Upper lobe of left lung (tissue), 6 donors: Measurements from ENCODE around the gene RHBDL1. TPM values are rescaled to one million over a fixed set of nuclear protein-coding genes. Genes with fewer than 3 reads are reported as not detected.

ENCODE experiments used
- ATAC-seq, 2 donors: fragments of 200-7000 bp; cut with Tn5 transposase; one replicate each; pipeline ENCODE4 v1.9.1; 2022; ENCODE audit warnings: mild to moderate bottlenecking in 2 of 2, moderate library complexity in 2 of 2; ENCODE audit not compliant: low FRiP score in 2 of 2
- DNase-seq, 2 donors: peaks; one replicate each; pipeline ENCODE4 v3.0.0-alpha.2; 2019 to 2020
- H3K27ac ChIP-seq, 4 donors: fragments of 200-600 bp; sonication (generic); one replicate each; pipeline ENCODE4 v1.5.1; 2016 to 2019
- H3K27me3 ChIP-seq, 4 donors: fragments of 200-600 bp; sonication (generic); one replicate each; pipeline ENCODE4 v1.5.1; 2017 to 2019
- H3K36me3 ChIP-seq, 4 donors: fragments of 200-600 bp; sonication (generic); one replicate each; pipeline ENCODE4 v1.5.1; 2016 to 2019
- H3K4me1 ChIP-seq, 4 donors: fragments of 200-600 bp; sonication (generic); one replicate each; pipeline ENCODE4 v1.5.1; 2018 to 2019
- H3K4me3 ChIP-seq, 4 donors: fragments of 200-600 bp; sonication (generic); one replicate each; pipeline ENCODE4 v1.5.1; 2017 to 2019; ENCODE audit warnings: mild to moderate bottlenecking in 2 of 4, moderate library complexity in 1 of 4
- H3K9me3 ChIP-seq, 4 donors: fragments of 200-600 bp; sonication (generic); one replicate each; pipeline ENCODE4 v1.5.1; 2018 to 2019
- EP300 ChIP-seq, 4 donors: sonication (generic); formaldehyde crosslinking; IDR thresholded peaks; one replicate each; pipeline ENCODE4 v1.5.1; 2017; ENCODE audit warnings: antibody characterized with exemption in 4 of 4, control low read depth in 2 of 4
- POLR2A ChIP-seq, 4 donors: fragments of 450-650 bp; IDR thresholded peaks; one replicate each; pipeline ENCODE4 v1.5.1; 2016 to 2017; ENCODE audit warnings: antibody characterized with exemption in 4 of 4, mild to moderate bottlenecking in 2 of 4
- POLR2AphosphoS5 ChIP-seq, 2 donors: sonication (generic); formaldehyde crosslinking; IDR thresholded peaks; one replicate each; pipeline ENCODE4 v1.5.1; 2017; ENCODE audit warnings: antibody characterized with exemption in 2 of 2
- WGBS, 2 donors: methylation state at CpG; one replicate each; pipeline ENCODE4 v1.1.5; 2017 to 2018; 5-methylcytosine and 5-hydroxymethylcytosine counted together
- total RNA-seq, 6 donors: library from RNA; depleted of rRNA in 4 of 6; stranded (reverse); fragments of >200 nt in 4 of 6; gene quantifications; one replicate each; pipeline versions ENCODE4 v1.1.0 to v1.2.1, GENCODE V29; 2016 to 2021
- TF ChIP-seq, protein P1 (sequence below), 6 experiments: fragments of 450-650 bp in 4 of 6; fragments of 200-600 bp in 2 of 6; sonication (generic) in 2 of 6; IDR thresholded peaks; one replicate each; pipeline ENCODE4 v1.5.1; 2016 to 2019; ENCODE audit warnings: antibody characterized with exemption in 6 of 6
- donor health status: DM: no; HTN: no; CAD: no; lungs with moderate emphysema.
- donor health status: DM: no; HTN: yes; CAD: no; lungs with severe emphysema.

The RHBDL1 gene
- total RNA-seq, 6 donors from 2014 or later: 0.59 to 2.1 (median 0.76) TPM; not detected in 1

- Histone ChIP-seq H3K27ac (no peak overlapping the region), H3K9me3 (no peaks in the 10 kb centered on the region), H3K27me3 (no peaks in the 10 kb centered on the region), H3K4me3 (no peak overlapping the region), H3K36me3 (peaks cover 10 to 29% (median 23%) of the 10 kb centered on the region in 4 donors), H3K4me1 (peaks cover 22 to 54% (median 30%) of the 10 kb centered on the region in 4 donors)
- TF ChIP-seq, protein P1, sequence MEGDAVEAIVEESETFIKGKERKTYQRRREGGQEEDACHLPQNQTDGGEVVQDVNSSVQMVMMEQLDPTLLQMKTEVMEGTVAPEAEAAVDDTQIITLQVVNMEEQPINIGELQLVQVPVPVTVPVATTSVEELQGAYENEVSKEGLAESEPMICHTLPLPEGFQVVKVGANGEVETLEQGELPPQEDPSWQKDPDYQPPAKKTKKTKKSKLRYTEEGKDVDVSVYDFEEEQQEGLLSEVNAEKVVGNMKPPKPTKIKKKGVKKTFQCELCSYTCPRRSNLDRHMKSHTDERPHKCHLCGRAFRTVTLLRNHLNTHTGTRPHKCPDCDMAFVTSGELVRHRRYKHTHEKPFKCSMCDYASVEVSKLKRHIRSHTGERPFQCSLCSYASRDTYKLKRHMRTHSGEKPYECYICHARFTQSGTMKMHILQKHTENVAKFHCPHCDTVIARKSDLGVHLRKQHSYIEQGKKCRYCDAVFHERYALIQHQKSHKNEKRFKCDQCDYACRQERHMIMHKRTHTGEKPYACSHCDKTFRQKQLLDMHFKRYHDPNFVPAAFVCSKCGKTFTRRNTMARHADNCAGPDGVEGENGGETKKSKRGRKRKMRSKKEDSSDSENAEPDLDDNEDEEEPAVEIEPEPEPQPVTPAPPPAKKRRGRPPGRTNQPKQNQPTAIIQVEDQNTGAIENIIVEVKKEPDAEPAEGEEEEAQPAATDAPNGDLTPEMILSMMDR (IDR thresholded peaks at IDR 0.05): no peak
- TF ChIP-seq EP300 (IDR thresholded peaks at IDR 0.05): no peak
- no peak for ATAC-seq
- DNase-seq: no peak
- 75 to 89% methylated on average over 9 to 19 of the region's 21 CpGs for WGBS, 2 donors
Measured at GRCh38 chr16:676565-676902, 1.1 kb downstream of the RHBDL1 start.

GRCh38 chr16:676913-677312, 1.4 kb downstream of the RHBDL1 start:
- Histone ChIP-seq H3K4me3 (no peak overlapping the region), H3K27ac (no peak overlapping the region), H3K9me3 (no peaks in the 10 kb centered on the region), H3K36me3 (peaks cover 11 to 29% (median 23%) of the 10 kb centered on the region in 4 donors), H3K4me1 (peaks cover 26 to 58% (median 34%) of the 10 kb centered on the region in 4 donors), H3K27me3 (no peaks in the 10 kb centered on the region)
- WGBS, 2 donors: 59 to 66% methylated on average over 19 to 23 of the region's 23 CpGs
- no peak for TF ChIP-seq EP300 (IDR thresholded peaks at IDR 0.05)
- TF ChIP-seq POLR2A (IDR thresholded peaks at IDR 0.05): no peak
- TF ChIP-seq, protein P1 (IDR thresholded peaks at IDR 0.05): no peak
- no peak for TF ChIP-seq POLR2AphosphoS5 (IDR thresholded peaks at IDR 0.05)
- DNase-seq (peak; percentile 84 to 91), ATAC-seq (peak in 1 of 2 donors; percentile 2)

- no peak for TF ChIP-seq POLR2AphosphoS5 (IDR thresholded peaks at IDR 0.05)
- no peak for TF ChIP-seq POLR2A (IDR thresholded peaks at IDR 0.05)
- TF ChIP-seq, protein P1 (IDR thresholded peaks at IDR 0.05): no peak
- no peak for TF ChIP-seq EP300 (IDR thresholded peaks at IDR 0.05)
- no peak overlapping the region for H3K27ac ChIP-seq
- no peak overlapping the region for H3K4me3 ChIP-seq
- H3K9me3 ChIP-seq: no peaks in the 10 kb centered on the region
- H3K27me3 ChIP-seq: no peaks in the 10 kb centered on the region
- WGBS, 2 donors: 76 to 80% methylated on average over 22 to 23 of the region's 57 CpGs
- H3K4me1 ChIP-seq: peaks cover 32 to 65% (median 39%) of the 10 kb centered on the region in 4 donors
- ATAC-seq (no peak), DNase-seq (peak in 1 of 2 donors; percentile 85)
- peaks cover 14 to 29% (median 23%) of the 10 kb centered on the region in 4 donors for H3K36me3 ChIP-seq
Measured at GRCh38 chr16:677316-678190, 2.1 kb downstream of the RHBDL1 start.

DNA sequence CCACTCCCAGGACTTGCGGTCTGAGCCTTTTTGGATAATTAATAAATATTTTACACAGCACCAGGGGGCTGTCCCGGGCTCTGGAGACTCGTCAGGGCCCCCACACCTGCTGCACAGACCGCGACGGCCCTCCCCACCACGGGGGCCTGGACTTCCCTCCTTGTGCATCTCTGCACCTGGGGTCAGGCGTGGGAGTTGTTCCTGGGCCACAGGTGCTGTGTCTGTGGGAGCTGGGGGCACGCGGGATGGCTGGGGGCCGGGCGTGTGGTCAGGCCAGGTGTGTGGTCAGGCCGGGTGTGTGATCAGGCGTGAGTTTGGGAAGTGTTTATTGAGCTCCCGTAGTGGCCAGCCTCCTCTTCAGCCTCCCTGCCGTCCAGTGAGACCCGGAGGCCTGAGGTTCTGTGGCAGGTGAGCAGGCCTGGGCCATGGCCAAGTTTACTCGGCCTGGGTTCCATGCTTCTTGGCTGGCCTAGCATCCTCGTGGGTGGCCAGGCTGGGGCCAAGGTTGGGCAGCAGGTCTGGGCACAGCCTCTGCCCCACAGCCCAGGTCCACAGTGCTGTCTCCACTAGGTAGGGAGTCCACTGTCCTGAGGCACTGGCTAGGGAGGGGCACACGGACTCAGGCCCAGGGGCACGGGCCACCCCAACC, 2.9 kb downstream of the RHBDL1 start:
- Histone ChIP-seq H3K4me3 (no peak overlapping the region), H3K27ac (peak overlapping the region in 1 of 4 donors; percentile 94), H3K9me3 (no peaks in the 10 kb centered on the region), H3K36me3 (peaks cover 9 to 29% (median 22%) of the 10 kb centered on the region in 4 donors), H3K27me3 (no peaks in the 10 kb centered on the region), H3K4me1 (peaks cover 38 to 72% (median 46%) of the 10 kb centered on the region in 4 donors)
- no peak for ATAC-seq
- TF ChIP-seq POLR2A (IDR thresholded peaks at IDR 0.05) (no peak), POLR2AphosphoS5 (IDR thresholded peaks at IDR 0.05) (no peak), EP300 (IDR thresholded peaks at IDR 0.05) (no peak)
- TF ChIP-seq, protein P1 (IDR thresholded peaks at IDR 0.05): no peak
- DNase-seq: peak in 1 of 2 donors; percentile 78
- 76 to 85% methylated on average over 7 to 13 of the region's 21 CpGs for WGBS, 2 donors
